Astrocyte (in vitro differentiated cells and primary cell): ENCODE data around the gene IFNLR1. TPM values are rescaled to one million over a fixed set of nuclear protein-coding genes. Genes with fewer than 3 reads are reported as not detected.

Experiments
- DNase-seq: peaks from one replicate; pipeline ENCODE4 v3.0.0-alpha.2; 2010; ENCODE audit warnings: low read depth
- FAIRE-seq: peaks from 2 replicates; lab custom pipeline; 2011; peaks lifted over from hg19 to GRCh38; lab: Jason Lieb, UNC
- H2AFZ ChIP-seq: 2 replicates; pipeline ENCODE4 v1.6.0; 2012; ENCODE audit warnings: low read depth, low read length, inconsistent platforms
- H3K27ac ChIP-seq: 2 replicates; pipeline ENCODE4 v1.5.1; 2011; ENCODE audit warnings: low read depth, low read length, inconsistent platforms
- H3K27me3 ChIP-seq: 2 replicates; pipeline ENCODE4 v1.6.0; 2011; ENCODE audit warnings: low read length, inconsistent platforms; ENCODE audit not compliant: insufficient read depth
- H3K36me3 ChIP-seq: 2 replicates; pipeline ENCODE4 v1.5.1; 2011; ENCODE audit warnings: low read length, inconsistent platforms; ENCODE audit not compliant: insufficient read depth
- H3K4me1 ChIP-seq: 2 replicates; pipeline ENCODE4 v1.5.1; 2011; ENCODE audit warnings: low read length, inconsistent platforms; ENCODE audit not compliant: insufficient read depth
- H3K4me2 ChIP-seq: 2 replicates; pipeline ENCODE4 v1.6.0; 2012; ENCODE audit warnings: low read length, inconsistent platforms
- H3K4me3 ChIP-seq: 2 replicates; pipeline ENCODE4 v1.5.1; 2011; ENCODE audit warnings: low read depth, mild to moderate bottlenecking, low read length, inconsistent platforms; ENCODE audit not compliant: insufficient read depth
- H3K79me2 ChIP-seq: 2 replicates; pipeline ENCODE4 v1.6.0; 2012; ENCODE audit warnings: mild to moderate bottlenecking, low read length, inconsistent platforms; ENCODE audit not compliant: insufficient read depth
- H3K9ac ChIP-seq: 2 replicates; pipeline ENCODE4 v1.6.0; 2012; ENCODE audit warnings: mild to moderate bottlenecking, low read length, inconsistent platforms
- H3K9me3 ChIP-seq: 2 replicates; pipeline ENCODE4 v1.5.1; 2012; ENCODE audit warnings: low read depth, mild to moderate bottlenecking, low read length, inconsistent platforms; ENCODE audit not compliant: insufficient read depth
- H4K20me1 ChIP-seq: 2 replicates; pipeline ENCODE4 v1.6.0; 2012; ENCODE audit warnings: low read length, inconsistent platforms; ENCODE audit not compliant: insufficient read depth
- H3K27ac Mint-ChIP-seq: one replicate; pipeline ENCODE4 v1.8.0; 2021; ENCODE audit warnings: mild to moderate bottlenecking, mixed read lengths; ENCODE audit not compliant: unreplicated experiment
- H3K27me3 Mint-ChIP-seq: one replicate; pipeline ENCODE4 v1.8.0; 2021; ENCODE audit warnings: low read depth, mixed read lengths; ENCODE audit not compliant: unreplicated experiment
- H3K36me3 Mint-ChIP-seq: one replicate; pipeline ENCODE4 v1.8.0; 2021; ENCODE audit warnings: low read depth, mixed read lengths; ENCODE audit not compliant: unreplicated experiment
- H3K4me1 Mint-ChIP-seq: one replicate; pipeline ENCODE4 v1.8.0; 2021; ENCODE audit warnings: low read depth, mixed read lengths; ENCODE audit not compliant: unreplicated experiment
- H3K4me3 Mint-ChIP-seq: one replicate; pipeline ENCODE4 v1.8.0; 2021; ENCODE audit warnings: mild to moderate bottlenecking, moderate library complexity, mixed read lengths; ENCODE audit not compliant: unreplicated experiment
- H3K9me3 Mint-ChIP-seq: one replicate; pipeline ENCODE4 v1.8.0; 2021; ENCODE audit warnings: mild to moderate bottlenecking, mixed read lengths; ENCODE audit not compliant: unreplicated experiment
- CTCF ChIP-seq: IDR thresholded peaks from 2 replicates; pipeline ENCODE4 v1.5.1; 2011; ENCODE audit warnings: low read depth, mild to moderate bottlenecking, inconsistent platforms, low read length, moderate library complexity; ENCODE audit not compliant: insufficient read depth
- EZH2 ChIP-seq: IDR thresholded peaks from 2 replicates; pipeline ENCODE4 v1.6.1; 2012; ENCODE audit warnings: mild to moderate bottlenecking, low read length, inconsistent platforms; ENCODE audit not compliant: insufficient read depth
- total RNA-seq: library from RNA; stranded (reverse); gene quantifications from 2 replicates; pipeline ENCODE4 v1.2.1, GENCODE V29; 2021

IFNLR1 gene
- total RNA-seq, 1 donor from 2014 or later = 1.5 TPM

DNA sequence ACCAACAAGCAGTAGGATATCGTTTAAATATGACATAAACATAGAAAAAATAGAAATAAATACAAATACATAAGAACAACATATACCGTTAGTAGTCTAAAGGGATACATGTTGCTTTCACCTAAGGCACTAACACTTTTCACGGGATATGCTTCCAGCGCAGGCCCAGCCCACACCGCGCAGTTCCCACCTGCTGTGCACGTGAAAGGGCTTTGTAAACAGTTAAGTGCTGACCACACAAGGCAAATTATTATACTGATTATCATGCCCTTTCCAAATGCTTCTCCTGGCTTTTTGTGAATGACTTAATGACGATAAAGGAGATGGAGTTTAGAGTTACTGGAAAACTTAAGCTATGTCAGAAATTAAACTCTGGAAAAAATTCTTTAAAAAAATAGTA, 32.9 kb downstream of the IFNLR1 start:
- Histone ChIP-seq H3K27ac (no peak overlapping the region), H3K36me3 (no peaks in the 10 kb centered on the region), H3K79me2 (no peaks in the 10 kb centered on the region), H3K4me1 (peaks cover 12% of the 10 kb centered on the region), H3K9me3 (no peaks in the 10 kb centered on the region), H3K4me2 (no peak overlapping the region), H2AFZ (no peak overlapping the region), H3K9ac (no peak overlapping the region), H4K20me1 (no peaks in the 10 kb centered on the region), H3K27me3 (peaks cover 12% of the 10 kb centered on the region), H3K4me3 (no peak overlapping the region)
- no peaks in the 10 kb centered on the region for H3K9me3 Mint-ChIP-seq
- no peak overlapping the region for H3K27ac Mint-ChIP-seq
- TF ChIP-seq EZH2 = no peak
- FAIRE-seq = no peak
- peaks cover 15% of the 10 kb centered on the region for H3K27me3 Mint-ChIP-seq
- H3K36me3 Mint-ChIP-seq = peaks cover 3% of the 10 kb centered on the region
- peaks cover 15% of the 10 kb centered on the region for H3K4me1 Mint-ChIP-seq
- DNase-seq = no peak
- H3K4me3 Mint-ChIP-seq = no peak overlapping the region

DNA sequence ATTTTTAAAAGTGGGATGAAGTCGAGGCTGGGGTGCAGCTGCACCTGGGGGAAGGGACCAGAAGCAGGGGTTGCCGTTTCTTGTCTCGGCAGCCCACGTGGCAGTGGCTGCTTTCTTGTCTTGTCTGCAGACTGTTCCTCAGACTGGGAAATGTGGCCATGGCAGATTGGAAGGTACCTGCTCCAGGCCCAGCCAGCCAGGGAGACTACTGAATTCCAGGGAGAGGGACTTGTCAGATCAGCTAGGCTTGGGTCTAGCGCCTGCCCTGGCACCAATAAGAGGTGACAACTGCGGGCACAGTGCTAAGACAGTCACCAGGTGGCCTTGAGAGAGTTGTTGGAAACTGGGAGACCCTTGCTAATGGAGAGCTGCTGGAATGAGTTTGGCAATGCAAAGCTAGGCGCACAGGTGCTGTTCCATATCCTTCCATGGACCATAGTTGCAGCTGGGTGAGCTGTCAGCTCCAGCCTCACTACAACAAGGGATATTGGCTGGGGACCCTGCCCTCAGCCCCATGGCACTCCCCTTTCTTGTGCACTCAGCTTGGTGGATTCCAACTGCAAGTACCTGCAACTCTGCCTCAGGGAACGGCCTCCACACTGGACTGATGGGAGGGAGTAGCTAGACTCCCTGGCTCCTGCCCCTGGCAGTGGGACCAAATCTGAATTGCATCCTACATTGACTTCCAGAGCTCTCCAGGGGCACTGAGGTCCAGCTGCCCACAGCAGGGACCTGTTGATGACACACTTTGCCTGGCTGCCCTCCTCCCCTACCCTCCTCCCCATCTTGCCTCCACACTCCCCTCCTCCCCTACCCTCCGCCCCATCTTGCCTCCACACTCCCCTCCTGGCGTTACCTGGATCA, 34.2 kb downstream of the IFNLR1 start:
- no peak for DNase-seq
- H3K4me3 Mint-ChIP-seq = no peak overlapping the region
- Histone ChIP-seq H3K27ac (no peak overlapping the region), H2AFZ (no peak overlapping the region), H4K20me1 (no peaks in the 10 kb centered on the region), H3K9ac (no peak overlapping the region), H3K4me1 (peaks cover 12% of the 10 kb centered on the region), H3K4me3 (no peak overlapping the region), H3K36me3 (no peaks in the 10 kb centered on the region), H3K9me3 (no peaks in the 10 kb centered on the region), H3K79me2 (no peaks in the 10 kb centered on the region), H3K4me2 (no peak overlapping the region), H3K27me3 (peaks cover 10% of the 10 kb centered on the region)
- FAIRE-seq = no peak
- H3K4me1 Mint-ChIP-seq = peaks cover 15% of the 10 kb centered on the region
- H3K9me3 Mint-ChIP-seq = no peaks in the 10 kb centered on the region
- peaks cover 3% of the 10 kb centered on the region for H3K36me3 Mint-ChIP-seq
- peak overlapping the region; percentile 18 for H3K27ac Mint-ChIP-seq
- TF ChIP-seq CTCF = no peak
- TF ChIP-seq EZH2 = no peak
- peaks cover 12% of the 10 kb centered on the region for H3K27me3 Mint-ChIP-seq

DNA sequence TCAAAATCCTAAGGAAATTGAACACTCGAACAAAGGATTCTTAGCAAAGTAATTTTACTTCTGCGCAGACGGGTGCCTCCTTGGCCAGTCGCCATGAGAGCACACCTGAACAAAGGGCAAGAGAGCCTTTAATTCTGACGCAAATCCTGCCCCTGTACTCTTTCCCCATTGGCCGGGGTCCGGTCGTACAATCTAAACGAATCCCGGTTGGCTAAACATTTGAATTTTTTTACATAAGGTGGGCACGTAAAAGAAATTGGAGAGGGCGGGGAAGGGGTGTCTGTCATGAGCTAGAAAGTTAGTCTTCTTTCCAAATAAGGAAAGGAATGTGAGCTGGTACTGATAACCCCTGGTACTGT, 35.9 kb downstream of the IFNLR1 start:
- no peaks in the 10 kb centered on the region for H3K36me3 ChIP-seq
- peaks cover 12% of the 10 kb centered on the region for H3K4me1 ChIP-seq
- H3K36me3 Mint-ChIP-seq = no peaks in the 10 kb centered on the region
- H3K27me3 Mint-ChIP-seq = peaks cover 11% of the 10 kb centered on the region
- no peak overlapping the region for H3K27ac ChIP-seq
- no peaks in the 10 kb centered on the region for H3K9me3 ChIP-seq
- H3K4me2 ChIP-seq = peak overlapping the region; percentile 84
- TF ChIP-seq EZH2 (no peak), CTCF (no peak)
- H3K9me3 Mint-ChIP-seq = peaks cover 4% of the 10 kb centered on the region
- no peak for FAIRE-seq
- H3K9ac ChIP-seq = no peak overlapping the region
- H4K20me1 ChIP-seq = no peaks in the 10 kb centered on the region
- no peaks in the 10 kb centered on the region for H3K79me2 ChIP-seq
- no peak overlapping the region for H3K4me3 ChIP-seq
- H3K4me1 Mint-ChIP-seq = peaks cover 15% of the 10 kb centered on the region
- H3K27ac Mint-ChIP-seq = peak overlapping the region; percentile 16
- DNase-seq = no peak
- peak overlapping the region; percentile 74 for H3K4me3 Mint-ChIP-seq
- no peak overlapping the region for H2AFZ ChIP-seq
- peaks cover 12% of the 10 kb centered on the region for H3K27me3 ChIP-seq
